DMS53 treated with DMSO at 0.1 percent for 48 hours (cell line): ENCODE results near the gene SYNJ2.

ENCODE experiments used
- DNase-seq: peaks from one replicate; lab custom pipeline; 2025; ENCODE audit not compliant: unreplicated experiment; lab: John Stamatoyannopoulos, UW

SYNJ2 gene

GRCh38 chr6:158039178-158039557 is 57.5 kb downstream of the SYNJ2 start:
- DNase-seq = no peak

- DNase-seq = no peak
Observed at GRCh38 chr6:158039571-158040050, 57.9 kb downstream of the SYNJ2 start.

- DNase-seq = peak; percentile 23
Observed at GRCh38 chr6:158040051-158040803, 58.6 kb downstream of the SYNJ2 start.

- no peak for DNase-seq
Observed at GRCh38 chr6:158040804-158041347, 59.2 kb downstream of the SYNJ2 start.

- no peak for DNase-seq
Observed at GRCh38 chr6:158041370-158041769, 59.7 kb downstream of the SYNJ2 start.

- DNase-seq = no peak
Observed at GRCh38 chr6:158041788-158042187, 60.1 kb downstream of the SYNJ2 start.

GRCh38 chr6:158042245-158042798 is 60.7 kb downstream of the SYNJ2 start:
- no peak for DNase-seq

- DNase-seq = no peak
Observed at GRCh38 chr6:158043008-158043407, 61.3 kb downstream of the SYNJ2 start.

GRCh38 chr6:158043586-158044524 is 62.2 kb downstream of the SYNJ2 start:
- DNase-seq = no peak

GRCh38 chr6:158044525-158044888 is 62.8 kb downstream of the SYNJ2 start:
- no peak for DNase-seq

GRCh38 chr6:158046201-158047126 is 64.8 kb downstream of the SYNJ2 start:
- no peak for DNase-seq

- no peak for DNase-seq
Observed at GRCh38 chr6:158047127-158047518, 65.5 kb downstream of the SYNJ2 start.

GRCh38 chr6:158047563-158048323 is 66.1 kb downstream of the SYNJ2 start:
- no peak for DNase-seq

- no peak for DNase-seq
Observed at GRCh38 chr6:158048589-158048988, 66.9 kb downstream of the SYNJ2 start.

GRCh38 chr6:158049055-158050028 is 67.7 kb downstream of the SYNJ2 start:
- DNase-seq = no peak

GRCh38 chr6:158050107-158050735 is 68.6 kb downstream of the SYNJ2 start:
- DNase-seq = no peak

GRCh38 chr6:158050955-158051354 is 69.3 kb downstream of the SYNJ2 start:
- DNase-seq = no peak

- no peak for DNase-seq
Observed at GRCh38 chr6:158051968-158052367, 70.3 kb downstream of the SYNJ2 start.
